H1 (cell line): ENCODE results near the gene ARHGAP8. TPM values are rescaled to one million over a fixed set of nuclear protein-coding genes. Genes with fewer than 3 reads are reported as not detected.

Experiments
- CTCF ChIA-PET: fragments of 300-600 bp; sonication (Branson Sonifier 250); formaldehyde crosslinking; loops from one replicate; lab custom pipeline; 2021; ENCODE audit not compliant: partially characterized antibody; lab: Charles Lee
- POLR2A ChIA-PET: fragments of 300-600 bp; sonication (Branson Sonifier 250); formaldehyde crosslinking; loops from one replicate; lab custom pipeline; 2021; ENCODE audit warnings: inconsistent platforms; ENCODE audit not compliant: partially characterized antibody; lab: Charles Lee
- DNase-seq, 2 experiments: peaks; one replicate each; pipeline versions ENCODE4 v3.0.0 to v3.0.0-alpha.2; 2010 to 2022; ENCODE audit warnings: low spot score in 2 of 2, low read depth in 1 of 2, mixed read lengths in 1 of 2
- FAIRE-seq: peaks from 2 replicates; lab custom pipeline; 2011; peaks lifted over from hg19 to GRCh38; lab: Jason Lieb, UNC
- H2AFZ ChIP-seq: 2 replicates; pipeline ENCODE4 v1.8.1; 2012; ENCODE audit warnings: low read length, inconsistent platforms
- H2AK5ac ChIP-seq: 2 replicates; pipeline ENCODE4 v1.6.1; 2013; ENCODE audit warnings: low read depth, low read length
- H2BK120ac ChIP-seq: replicated peaks from 2 replicates; pipeline ENCODE3; 2013; ENCODE audit warnings: low read depth, low read length, inconsistent platforms
- H2BK12ac ChIP-seq: 2 replicates; pipeline ENCODE4 v1.6.1; 2013; ENCODE audit warnings: low read depth, low read length
- H2BK15ac ChIP-seq: 2 replicates; pipeline ENCODE4 v1.6.1; 2013; ENCODE audit warnings: low read length
- H2BK20ac ChIP-seq: 2 replicates; pipeline ENCODE4 v1.6.1; 2013; ENCODE audit warnings: low read length
- H2BK5ac ChIP-seq: 2 replicates; pipeline ENCODE4 v1.6.1; 2013; ENCODE audit warnings: low read depth, low read length
- H3K14ac ChIP-seq: 2 replicates; pipeline ENCODE4 v1.6.1; 2013; ENCODE audit warnings: inconsistent platforms; ENCODE audit not compliant: insufficient read length
- H3K18ac ChIP-seq: 2 replicates; pipeline ENCODE4 v1.6.1; 2013; ENCODE audit warnings: low read length; ENCODE audit errors: extremely low read depth
- H3K23ac ChIP-seq: 2 replicates; pipeline ENCODE4 v1.6.1; 2013; ENCODE audit warnings: inconsistent platforms; ENCODE audit not compliant: insufficient read length
- H3K23me2 ChIP-seq: 2 replicates; pipeline ENCODE4 v1.6.1; 2013; ENCODE audit warnings: low read depth, low read length
- H3K27ac ChIP-seq: 2 replicates; pipeline ENCODE4 v1.6.1; 2011; ENCODE audit warnings: low read depth, low read length, inconsistent platforms
- H3K27me3 ChIP-seq, 4 experiments: replicated peaks in 1 of 4; 1 replicate in 1 of 4; 2 replicates in 3 of 4; pipeline versions ENCODE4 v1.6.1 to v1.8.1; 2011 to 2013; ENCODE audit warnings: low read length in 3 of 4, mild to moderate bottlenecking in 3 of 4, inconsistent platforms in 2 of 4, mixed read lengths in 2 of 4, moderate library complexity in 1 of 4; ENCODE audit not compliant: control insufficient read depth in 3 of 4, insufficient read depth in 3 of 4; ENCODE audit errors: extremely low read depth in 1 of 4
- H3K36me3 ChIP-seq, 4 experiments: 2 replicates each; pipeline versions ENCODE4 v1.6.1 to v1.8.1; 2011 to 2013; ENCODE audit warnings: mild to moderate bottlenecking in 4 of 4, low read length in 3 of 4, moderate library complexity in 2 of 4, control low read depth in 1 of 4, inconsistent platforms in 1 of 4; ENCODE audit not compliant: insufficient read depth in 4 of 4, control insufficient read depth in 2 of 4
- H3K4ac ChIP-seq: replicated peaks from 2 replicates; pipeline ENCODE3; 2013; ENCODE audit warnings: low read length, low read depth, mixed read lengths, inconsistent platforms; ENCODE audit not compliant: insufficient read length
- H3K4me1 ChIP-seq, 4 experiments: replicated peaks in 1 of 4; 1 replicate in 1 of 4; 2 replicates in 3 of 4; pipeline versions ENCODE4 v1.6.1 to v1.8.1; 2011 to 2013; ENCODE audit warnings: low read length in 3 of 4, inconsistent platforms in 2 of 4, mixed read lengths in 1 of 4; ENCODE audit not compliant: insufficient read depth in 4 of 4, control insufficient read depth in 3 of 4
- H3K4me2 ChIP-seq, 2 experiments: 2 replicates each; pipeline versions ENCODE4 v1.6.1 to v1.8.1; 2011 to 2013; ENCODE audit warnings: low read depth in 2 of 2, low read length in 2 of 2, control low read depth in 1 of 2, inconsistent platforms in 1 of 2, mild to moderate bottlenecking in 1 of 2; ENCODE audit not compliant: insufficient read depth in 1 of 2
- H3K4me3 ChIP-seq, 4 experiments: fragments of 200-600, 300-600 bp in 1 of 4; sonication (generic), shearing (Covaris generic), sonication (Bioruptor Twin) in 1 of 4; 2 replicates each; pipeline versions ENCODE4 v1.5.1 to v1.8.1; 2011 to 2016; ENCODE audit warnings: low read length in 4 of 4, low read depth in 3 of 4, control low read depth in 2 of 4, inconsistent platforms in 2 of 4, mild to moderate bottlenecking in 2 of 4, mixed read lengths in 1 of 4, moderate library complexity in 1 of 4; ENCODE audit not compliant: insufficient read depth in 2 of 4; ENCODE audit errors: extremely low read depth in 1 of 4
- H3K56ac ChIP-seq: replicated peaks from 2 replicates; pipeline ENCODE3; 2013; ENCODE audit warnings: low read depth, mild to moderate bottlenecking, mixed read lengths, low read length, inconsistent platforms; ENCODE audit not compliant: insufficient read length
- H3K79me1 ChIP-seq: 2 replicates; pipeline ENCODE4 v1.6.1; 2013; ENCODE audit warnings: low read depth, low read length, control low read depth
- H3K79me2 ChIP-seq, 2 experiments: 2 replicates each; pipeline versions ENCODE4 v1.6.1 to v1.8.1; 2012 to 2013; ENCODE audit warnings: low read length in 2 of 2, mild to moderate bottlenecking in 2 of 2, inconsistent platforms in 1 of 2; ENCODE audit not compliant: insufficient read depth in 2 of 2, control insufficient read depth in 1 of 2
- H3K9ac ChIP-seq, 4 experiments: replicated peaks in 1 of 4; 1 replicate in 1 of 4; 2 replicates in 3 of 4; pipeline versions ENCODE4 v1.6.1 to v1.8.1; 2011 to 2013; ENCODE audit warnings: low read depth in 3 of 4, low read length in 3 of 4, control low read depth in 2 of 4, mild to moderate bottlenecking in 2 of 4, moderate library complexity in 2 of 4, inconsistent platforms in 1 of 4; ENCODE audit errors: extremely low read depth in 1 of 4
- H3K9me3 ChIP-seq, 2 experiments: 2 replicates each; pipeline versions ENCODE4 v1.6.1 to v1.8.1; 2012 to 2013; ENCODE audit warnings: mild to moderate bottlenecking in 2 of 2, moderate library complexity in 2 of 2, control low read depth in 1 of 2, inconsistent platforms in 1 of 2, low read depth in 1 of 2, low read length in 1 of 2, mixed read lengths in 1 of 2; ENCODE audit not compliant: insufficient read depth in 2 of 2
- H4K20me1 ChIP-seq, 2 experiments: replicated peaks in 1 of 2; 2 replicates each; pipeline versions ENCODE3 to v1.8.1; 2011 to 2013; ENCODE audit warnings: inconsistent platforms in 2 of 2, low read length in 2 of 2, mild to moderate bottlenecking in 1 of 2; ENCODE audit not compliant: insufficient read depth in 2 of 2, control insufficient read depth in 1 of 2
- H4K5ac ChIP-seq: 2 replicates; pipeline ENCODE4 v1.6.1; 2013; ENCODE audit warnings: low read length, low read depth, mixed read lengths, inconsistent platforms; ENCODE audit not compliant: insufficient read length
- H4K8ac ChIP-seq: 2 replicates; pipeline ENCODE4 v1.8.0; 2013; ENCODE audit warnings: mild to moderate bottlenecking, moderate library complexity, low read length, inconsistent platforms; ENCODE audit not compliant: insufficient read depth; ENCODE audit errors: extremely low read depth
- H4K91ac ChIP-seq: replicated peaks from 2 replicates; pipeline ENCODE3; 2013; ENCODE audit warnings: low read length, mixed read lengths, inconsistent platforms; ENCODE audit not compliant: insufficient read length
- ATF2 ChIP-seq: IDR thresholded peaks from 2 replicates; pipeline ENCODE4 v1.6.1; 2012; ENCODE audit warnings: low read length, inconsistent platforms
- BRCA1 ChIP-seq: IDR thresholded peaks from 2 replicates; pipeline ENCODE4 v1.6.1; 2012; ENCODE audit warnings: low read depth, low read length, improper control_type of control experiment
- CTCF ChIP-seq, 3 experiments: IDR thresholded peaks; 1 replicate in 2 of 3; 2 replicates in 1 of 3; pipeline versions ENCODE4 v1.5.1 to v1.6.1; 2011; ENCODE audit warnings: low read length in 3 of 3, mild to moderate bottlenecking in 3 of 3, inconsistent platforms in 2 of 3, low read depth in 1 of 3, moderate library complexity in 1 of 3; ENCODE audit not compliant: insufficient read depth in 1 of 3; ENCODE audit errors: control extremely low read depth in 1 of 3
- GABPA ChIP-seq: IDR thresholded peaks from 2 replicates; pipeline ENCODE4 v1.6.1; 2011; ENCODE audit warnings: mild to moderate bottlenecking, low read length, moderate library complexity, borderline replicate concordance; ENCODE audit not compliant: insufficient read depth
- HDAC6 ChIP-seq: IDR thresholded peaks from one replicate; pipeline ENCODE4 v1.7.1; 2012; ENCODE audit warnings: low read depth, mild to moderate bottlenecking, inconsistent platforms, low read length, moderate library complexity
- NRF1 ChIP-seq: IDR thresholded peaks from 2 replicates; pipeline ENCODE4 v1.6.1; 2011; ENCODE audit warnings: mild to moderate bottlenecking, low read depth, low read length, improper control_type of control experiment
- PHF8 ChIP-seq: fragments of 200-600 bp; sonication (generic); conservative IDR thresholded peaks from 2 replicates; pipeline ENCODE4 v1.7.1; 2012; ENCODE audit warnings: low read depth, mild to moderate bottlenecking, inconsistent platforms, low read length, moderate library complexity
- POU5F1 ChIP-seq: IDR thresholded peaks from 2 replicates; pipeline ENCODE4 v1.6.1; 2011; ENCODE audit warnings: low read depth, mild to moderate bottlenecking, low read length, moderate library complexity
- RXRA ChIP-seq: IDR thresholded peaks from 2 replicates; pipeline ENCODE4 v1.6.1; 2011; ENCODE audit warnings: low read depth, mild to moderate bottlenecking, low read length, moderate library complexity; ENCODE audit not compliant: insufficient read depth
- TCF12 ChIP-seq: IDR thresholded peaks from 2 replicates; pipeline ENCODE4 v1.6.1; 2011; ENCODE audit warnings: low read depth, mild to moderate bottlenecking, low read length
- WGBS, 2 experiments: shearing (Covaris generic) in 1 of 2; methylation state at CpG; one replicate each; pipeline versions ENCODE4 v1.1.6 to v1.1.7; 2013 to 2015; ENCODE audit warnings: low lambda C conversion rate in 2 of 2, mixed read lengths in 2 of 2, inconsistent platforms in 1 of 2, low coverage in 1 of 2, missing lambda C conversion rate in 1 of 2; ENCODE audit not compliant: insufficient replicate concordance in 2 of 2, insufficient coverage in 1 of 2, insufficient read length in 1 of 2; ENCODE audit errors: extremely low coverage in 1 of 2, missing lambda C conversion rate in 1 of 2; 5-methylcytosine and 5-hydroxymethylcytosine counted together
- polyA plus RNA-seq, 7 experiments: library from polyadenylated mRNA; depleted of rRNA in 3 of 7; stranded (reverse) in 5 of 7; unstranded in 2 of 7; fragments of >200 nt in 5 of 7; fragments of 200-250 nt in 2 of 7; gene quantifications; 1 replicate in 5 of 7; 2 replicates in 1 of 7; 4 replicates in 1 of 7; pipeline versions ENCODE4 v1.2.1 to v1.2.3, GENCODE V29; 2011 to 2013; ENCODE audit warnings: missing spikeins in 2 of 7, mixed read lengths in 2 of 7
- total RNA-seq: library from RNA; stranded (reverse); fragmentation: NEBNext Ultra II Directional; extraction: Animal tissue kit (Norgen Biotek cat#: 25700); gene quantifications from 2 replicates; pipeline ENCODE4 v1.2.1, GENCODE V29; 2021

The ARHGAP8 gene
- total and polyA plus RNA-seq, 2 of the 8 experiments (the other 6 are each of a cell fraction or from before 2014, with no cell fraction given) = 35.6 to 47.7 TPM

GRCh38 chr22:44859641-44860040 lies 107.3 kb downstream of the ARHGAP8 start:
- POLR2A ChIA-PET = interaction anchor here (1.2 kb wide), 1 partner anchor 11 kb away, joined by 3 read pairs; no protein-coding TSS in a partner anchor
- H2BK20ac ChIP-seq = no peak overlapping the region
- FAIRE-seq (no peak), DNase-seq (no peak)
- H3K27me3 ChIP-seq = no peaks in the 10 kb centered on the region
- H4K8ac ChIP-seq = no peak overlapping the region
- H3K23ac ChIP-seq = no peak overlapping the region
- peaks cover 0 to 2% (median 0%) of the 10 kb centered on the region in 4 experiments; a peak in 2 of 8 replicates for H3K36me3 ChIP-seq
- H3K4me1 ChIP-seq = peaks cover 0 to 5% (median 0%) of the 10 kb centered on the region in 4 experiments; a peak in 2 of 7 replicates
- no peak overlapping the region for H2BK5ac ChIP-seq
- H3K4me3 ChIP-seq = no peak overlapping the region
- H3K4ac ChIP-seq = no peak overlapping the region
- no peak overlapping the region for H2AK5ac ChIP-seq
- no peak overlapping the region for H3K56ac ChIP-seq
- no peaks in the 10 kb centered on the region for H3K23me2 ChIP-seq
- H3K9ac ChIP-seq = no peak overlapping the region
- H3K79me1 ChIP-seq = no peaks in the 10 kb centered on the region
- H3K27ac ChIP-seq = no peak overlapping the region
- H2BK120ac ChIP-seq = no peak overlapping the region
- no peaks in the 10 kb centered on the region for H3K79me2 ChIP-seq
- no peak overlapping the region for H2BK12ac ChIP-seq
- H4K91ac ChIP-seq = no peak overlapping the region
- H3K14ac ChIP-seq = no peak overlapping the region
- H2BK15ac ChIP-seq = no peak overlapping the region
- no peak overlapping the region for H4K5ac ChIP-seq
- H4K20me1 ChIP-seq = peaks cover 0 to 7% of the 10 kb centered on the region in 2 experiments
- H3K9me3 ChIP-seq = no peaks in the 10 kb centered on the region
- H2AFZ ChIP-seq = no peak overlapping the region
- H3K18ac ChIP-seq = no peak overlapping the region
- 96% methylated on average over 13 of the region's 13 CpGs; no CpG with 5 or more reads in 1 of the 2 experiments for WGBS, 2 experiments
- no peak overlapping the region for H3K4me2 ChIP-seq
- CTCF ChIA-PET = interaction anchor here (1.6 kb wide), 1 partner anchor 13 kb away, joined by 4 read pairs; no protein-coding TSS in a partner anchor
- TF ChIP-seq PHF8 (no peak), HDAC6 (no peak), TCF12 (no peak), CTCF (IDR thresholded peaks at IDR 0.05; ENCODE audit: control extremely low read depth in 1 of 3, insufficient read depth in 1 of 3, low read depth in 1 of 3, low read length in 3 of 3) (no peak), GABPA (no peak), NRF1 (no peak), POU5F1 (no peak), RXRA (no peak), BRCA1 (no peak), ATF2 (no peak)
